Medulla oblongata (tissue), 1 donor: ENCODE results near the gene NAP1L4.
"Not testable (repeated sequence)": the region's sequence is repeated elsewhere in the genome, so short reads cannot be mapped to it uniquely, and the experiment has no call there.

Source experiments
- DNase-seq: peaks from one replicate; pipeline ENCODE4 v3.0.0-alpha.2; 2015; ENCODE audit errors: extremely low spot score

NAP1L4 gene

GRCh38 chr11:2909133-2909902 is 82.8 kb downstream of the NAP1L4 start:
- DNase-seq: no peak

GRCh38 chr11:2908130-2908529 is 84.0 kb downstream of the NAP1L4 start:
- DNase-seq: no peak

- DNase-seq: not testable (repeated sequence)
Observed at GRCh38 chr11:2905299-2905698, 86.8 kb downstream of the NAP1L4 start.

DNA sequence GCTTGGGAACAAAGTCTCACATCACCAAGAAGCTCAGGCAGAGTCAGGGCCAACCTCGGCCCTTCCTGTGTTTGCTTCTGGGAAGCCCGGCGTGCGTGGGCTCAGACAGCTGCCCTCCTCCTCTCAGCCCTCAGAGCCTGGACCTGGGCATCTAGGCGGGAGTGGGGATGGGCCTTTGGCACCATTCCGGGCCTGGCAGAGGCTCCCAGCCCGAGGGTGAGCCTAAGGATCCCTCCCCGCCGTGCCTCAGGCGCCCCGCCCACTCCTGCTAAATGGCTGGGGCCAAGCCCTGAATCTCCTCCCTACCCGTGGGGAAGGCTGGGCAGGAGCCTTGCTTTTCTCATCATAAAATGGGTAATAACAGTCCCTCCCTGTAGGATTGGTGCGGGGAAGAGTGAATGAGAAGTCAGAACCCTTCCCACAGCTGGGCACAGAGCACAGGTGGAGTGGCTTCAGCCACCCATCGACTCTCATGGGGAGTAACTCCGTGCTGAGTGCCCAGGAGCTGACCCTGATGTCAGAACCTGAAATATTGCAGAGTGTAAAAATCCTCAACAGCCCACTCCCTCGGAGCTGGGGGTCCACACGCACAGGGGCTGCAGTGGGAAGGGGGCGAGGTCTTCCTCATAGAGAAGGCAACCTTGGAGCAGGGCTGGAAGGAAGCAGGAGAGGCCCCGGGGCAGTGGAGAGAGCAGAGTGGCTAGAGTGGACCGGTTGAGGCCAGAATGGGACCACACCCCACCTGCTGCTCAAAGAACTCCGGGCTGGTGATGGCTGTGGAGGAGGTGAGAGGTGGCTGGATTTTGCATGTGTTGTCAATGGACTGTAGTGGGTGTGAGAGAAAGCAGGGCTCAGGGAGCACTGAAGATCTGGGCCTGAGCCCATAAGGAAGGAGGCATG is 87.7 kb downstream of the NAP1L4 start:
- no peak for DNase-seq

GRCh38 chr11:2903672-2904011 is 88.5 kb downstream of the NAP1L4 start:
- DNase-seq: no peak

DNA sequence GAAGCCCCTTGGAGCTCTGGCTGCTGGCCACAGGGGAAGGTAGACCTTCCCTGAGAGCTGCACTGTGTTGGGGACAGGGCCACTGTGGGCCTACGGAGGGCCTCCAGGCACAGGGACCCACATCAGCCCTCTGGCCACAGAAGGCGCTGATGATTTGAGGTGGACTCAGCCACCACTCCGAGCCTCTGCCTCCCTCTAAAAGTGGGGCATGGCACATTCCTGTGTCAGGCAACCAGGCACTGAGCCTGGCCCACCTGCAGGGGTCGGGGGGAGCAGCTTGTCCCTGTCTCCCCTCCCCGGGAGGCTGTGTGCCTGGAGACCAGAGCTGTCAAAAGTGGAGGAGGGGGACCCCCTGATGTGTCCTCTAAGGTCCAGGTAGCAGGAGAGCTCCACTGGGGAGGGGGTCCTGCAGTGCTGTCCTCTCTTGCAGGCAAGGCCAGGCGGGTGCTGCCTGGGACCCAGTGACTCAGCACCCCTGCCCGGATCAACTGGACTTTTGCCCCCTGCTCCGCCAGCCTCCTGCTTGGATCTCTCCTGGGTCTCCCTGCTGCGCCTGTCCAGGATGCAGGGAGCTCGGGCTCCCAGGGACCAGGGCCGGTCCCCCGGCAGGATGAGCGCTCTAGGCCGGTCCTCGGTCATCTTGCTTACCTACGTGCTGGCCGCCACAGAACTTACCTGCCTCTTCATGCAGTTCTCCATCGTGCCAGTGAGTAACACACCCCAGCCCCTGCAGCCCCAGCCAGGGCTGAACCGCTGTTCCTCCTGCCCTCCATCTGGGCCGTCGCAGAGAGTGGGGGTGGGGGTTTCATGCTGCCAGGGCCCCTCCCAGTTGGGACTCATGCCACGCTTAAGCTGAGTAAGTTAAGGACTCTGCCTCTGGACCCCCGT is 89.1 kb downstream of the NAP1L4 start:
- no peak for DNase-seq

GRCh38 chr11:2901854-2902783 is 90.0 kb downstream of the NAP1L4 start:
- DNase-seq: peak; percentile 83

GRCh38 chr11:2901196-2901796 is 90.8 kb downstream of the NAP1L4 start:
- no peak for DNase-seq

- peak; percentile 48 for DNase-seq
Observed at GRCh38 chr11:2899080-2899783, 92.9 kb downstream of the NAP1L4 start.

DNA sequence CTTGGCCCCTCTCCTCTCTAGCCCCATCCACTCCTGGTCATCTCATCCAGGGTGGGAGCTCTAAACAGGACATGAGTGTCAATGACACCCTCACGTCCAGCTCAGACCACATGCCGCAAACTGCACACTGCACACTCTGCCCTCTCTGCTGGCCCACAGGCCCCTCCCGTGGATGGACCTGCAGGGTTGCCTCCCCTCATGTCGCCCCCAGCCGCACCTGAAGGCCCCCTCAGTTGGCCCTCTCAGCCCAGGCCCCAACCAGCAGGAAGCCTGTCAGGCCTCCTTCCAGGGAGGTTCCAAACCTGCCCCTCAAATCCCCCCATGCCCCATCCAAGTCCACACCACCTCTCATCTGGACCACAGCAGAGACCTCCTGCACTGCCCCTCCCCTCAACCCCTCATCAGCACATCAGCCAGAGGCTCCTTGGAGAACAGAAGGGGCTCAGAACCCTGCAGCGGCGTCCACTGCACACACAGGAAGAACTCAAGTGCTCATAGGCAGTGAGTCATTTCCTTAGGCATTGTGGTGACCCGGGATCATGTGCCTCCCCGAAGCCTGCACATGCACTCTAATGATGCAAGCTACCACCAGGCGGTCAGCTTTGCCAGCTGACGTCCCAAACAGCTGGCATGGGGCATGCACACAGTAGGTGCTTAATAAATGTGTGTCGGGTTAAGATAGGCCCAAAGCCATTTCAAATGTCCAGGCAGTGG is 93.6 kb downstream of the NAP1L4 start:
- peak; percentile 51 for DNase-seq

- no peak for DNase-seq
Observed at GRCh38 chr11:2897048-2897447, 95.1 kb downstream of the NAP1L4 start.

- no peak for DNase-seq
Observed at GRCh38 chr11:2896047-2896446, 96.1 kb downstream of the NAP1L4 start.
